GM06990 (cell line): ENCODE measurements around the gene RAB2B.

ENCODE experiments used
- DNase-seq: peaks from one replicate; pipeline ENCODE4 v3.0.0-alpha.2; 2011; ENCODE audit not compliant: insufficient read length; ENCODE audit errors: extremely low read depth
- H3K27me3 ChIP-seq: replicated peaks from 2 replicates; pipeline ENCODE4 v1.6.0; 2011; ENCODE audit warnings: low read length; ENCODE audit not compliant: control insufficient read depth, insufficient read depth
- H3K36me3 ChIP-seq: 2 replicates; pipeline ENCODE4 v1.5.1; 2011; ENCODE audit warnings: low read length; ENCODE audit not compliant: control insufficient read depth, insufficient read depth
- H3K4me3 ChIP-seq: replicated peaks from 2 replicates; pipeline ENCODE4 v1.5.1; 2011; ENCODE audit warnings: low read depth, mild to moderate bottlenecking, control low read depth, low read length
- CTCF ChIP-seq: IDR thresholded peaks from 2 replicates; pipeline ENCODE4 v1.5.1; 2011; ENCODE audit warnings: low read length, control low read depth, mild to moderate bottlenecking, inconsistent platforms; ENCODE audit not compliant: insufficient read depth, poor library complexity, severe bottlenecking

Gene RAB2B

GRCh38 chr14:21498540-21499526 is 22.1 kb upstream of the RAB2B start:
- Histone ChIP-seq H3K36me3 (peaks cover 21% of the 10 kb centered on the region), H3K4me3 (no peak overlapping the region), H3K27me3 (no peaks in the 10 kb centered on the region)
- DNase-seq, result no peak
- peak; percentile 52 for TF ChIP-seq CTCF

GRCh38 chr14:21496453-21496852 is 19.7 kb upstream of the RAB2B start:
- H3K36me3 ChIP-seq, result peaks cover 19% of the 10 kb centered on the region
- H3K27me3 ChIP-seq, result no peaks in the 10 kb centered on the region
- H3K4me3 ChIP-seq, result no peak overlapping the region
- DNase-seq, result no peak
- TF ChIP-seq CTCF, result no peak

GRCh38 chr14:21494902-21495762 is 18.4 kb upstream of the RAB2B start:
- Histone ChIP-seq H3K27me3 (no peaks in the 10 kb centered on the region), H3K4me3 (no peak overlapping the region), H3K36me3 (peaks cover 15% of the 10 kb centered on the region)
- TF ChIP-seq CTCF, result no peak
- no peak for DNase-seq

GRCh38 chr14:21486640-21487087 is 9.9 kb upstream of the RAB2B start:
- Histone ChIP-seq H3K4me3 (no peak overlapping the region), H3K36me3 (peaks cover 7% of the 10 kb centered on the region), H3K27me3 (no peaks in the 10 kb centered on the region)
- DNase-seq, result no peak
- no peak for TF ChIP-seq CTCF

GRCh38 chr14:21476523-21476924 is 235 bp downstream of the RAB2B start:
- H3K4me3 ChIP-seq, result peak overlapping the region; percentile 82
- no peak for TF ChIP-seq CTCF
- no peaks in the 10 kb centered on the region; the same call in 1 of the 2 replicates for H3K36me3 ChIP-seq
- no peaks in the 10 kb centered on the region for H3K27me3 ChIP-seq
- DNase-seq, result no peak
